Colonic mucosa (tissue), 4 donors: ENCODE results near the gene ENKUR. TPM values are rescaled to one million over a fixed set of nuclear protein-coding genes. Genes with fewer than 3 reads are reported as not detected.

Source experiments
- DNase-seq: peaks from one replicate; pipeline ENCODE4 v3.0.0-alpha.2; 2020
- H3K27ac ChIP-seq: fragments of 200-600 bp; one replicate; pipeline ENCODE4 v1.8.0; 2021
- H3K27me3 ChIP-seq: fragments of 200-600 bp; one replicate; pipeline ENCODE4 v1.8.0; 2021
- H3K36me3 ChIP-seq: fragments of 200-600 bp; one replicate; pipeline ENCODE4 v1.8.0; 2021
- H3K4me1 ChIP-seq: fragments of 200-600 bp; one replicate; pipeline ENCODE4 v1.8.0; 2021; ENCODE audit warnings: mild to moderate bottlenecking
- H3K4me3 ChIP-seq: fragments of 200-600 bp; one replicate; pipeline ENCODE4 v1.8.0; 2021
- H3K9ac ChIP-seq, 2 donors: one replicate each; pipeline ENCODE4 v1.7.0; 2013; ENCODE audit warnings: control low read depth in 2 of 2, low read depth in 2 of 2, low read length in 2 of 2
- H3K9me3 ChIP-seq: fragments of 200-600 bp; one replicate; pipeline ENCODE4 v1.8.0; 2021
- intact Hi-C: fragments of 100-400 bp; cut with DNase I; formaldehyde crosslinking; loops from one replicate; pipeline ENCODE4 v1.14.1; 2022
- total RNA-seq, 2 donors: library from RNA; stranded (reverse); fragmentation: NEBNext Ultra II Directional in 1 of 2; extraction: Animal tissue kit (Norgen Biotek cat#: 25700) in 1 of 2; gene quantifications; one replicate each; pipeline ENCODE4 v1.2.1, GENCODE V29; 2021
- TF ChIP-seq, protein P1 (sequence below): fragments of 200-600 bp; IDR thresholded peaks from one replicate; pipeline ENCODE4 v1.8.0; 2022; ENCODE audit warnings: antibody characterized with exemption, mild to moderate bottlenecking
- donor health status: healthy.
- donor health status: DM: no; HTN: no; CAD: no.
- donor health status: DM: no; HTN: no; CAD: no.

Gene ENKUR
- total RNA-seq, 2 donors from 2014 or later = 0.20 to 0.48 TPM

GRCh38 chr10:25026463-25026862 is 10.5 kb upstream of the ENKUR start:
- Histone ChIP-seq H3K4me1 (no peaks in the 10 kb centered on the region), H3K36me3 (no peaks in the 10 kb centered on the region), H3K27me3 (no peaks in the 10 kb centered on the region), H3K9me3 (no peaks in the 10 kb centered on the region), H3K4me3 (no peak overlapping the region), H3K9ac (no peak overlapping the region), H3K27ac (no peak overlapping the region)
- intact Hi-C loops = loop anchor here (5.0 kb wide), 1 partner anchor 56 kb away; no protein-coding TSS in a partner anchor
- TF ChIP-seq, protein P1, sequence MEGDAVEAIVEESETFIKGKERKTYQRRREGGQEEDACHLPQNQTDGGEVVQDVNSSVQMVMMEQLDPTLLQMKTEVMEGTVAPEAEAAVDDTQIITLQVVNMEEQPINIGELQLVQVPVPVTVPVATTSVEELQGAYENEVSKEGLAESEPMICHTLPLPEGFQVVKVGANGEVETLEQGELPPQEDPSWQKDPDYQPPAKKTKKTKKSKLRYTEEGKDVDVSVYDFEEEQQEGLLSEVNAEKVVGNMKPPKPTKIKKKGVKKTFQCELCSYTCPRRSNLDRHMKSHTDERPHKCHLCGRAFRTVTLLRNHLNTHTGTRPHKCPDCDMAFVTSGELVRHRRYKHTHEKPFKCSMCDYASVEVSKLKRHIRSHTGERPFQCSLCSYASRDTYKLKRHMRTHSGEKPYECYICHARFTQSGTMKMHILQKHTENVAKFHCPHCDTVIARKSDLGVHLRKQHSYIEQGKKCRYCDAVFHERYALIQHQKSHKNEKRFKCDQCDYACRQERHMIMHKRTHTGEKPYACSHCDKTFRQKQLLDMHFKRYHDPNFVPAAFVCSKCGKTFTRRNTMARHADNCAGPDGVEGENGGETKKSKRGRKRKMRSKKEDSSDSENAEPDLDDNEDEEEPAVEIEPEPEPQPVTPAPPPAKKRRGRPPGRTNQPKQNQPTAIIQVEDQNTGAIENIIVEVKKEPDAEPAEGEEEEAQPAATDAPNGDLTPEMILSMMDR = no peak
- no peak for DNase-seq

- H3K36me3 ChIP-seq = no peaks in the 10 kb centered on the region
- H3K4me1 ChIP-seq = no peaks in the 10 kb centered on the region
- intact Hi-C loops = no loop called here
- TF ChIP-seq, protein P1 = no peak
- no peaks in the 10 kb centered on the region for H3K9me3 ChIP-seq
- DNase-seq = no peak
- H3K4me3 ChIP-seq = no peak overlapping the region
- no peaks in the 10 kb centered on the region for H3K27me3 ChIP-seq
- H3K27ac ChIP-seq = no peak overlapping the region
- no peak overlapping the region for H3K9ac ChIP-seq
These were observed 8.6 kb upstream of the ENKUR start for GRCh38 chr10:25024528-25024927.

DNA sequence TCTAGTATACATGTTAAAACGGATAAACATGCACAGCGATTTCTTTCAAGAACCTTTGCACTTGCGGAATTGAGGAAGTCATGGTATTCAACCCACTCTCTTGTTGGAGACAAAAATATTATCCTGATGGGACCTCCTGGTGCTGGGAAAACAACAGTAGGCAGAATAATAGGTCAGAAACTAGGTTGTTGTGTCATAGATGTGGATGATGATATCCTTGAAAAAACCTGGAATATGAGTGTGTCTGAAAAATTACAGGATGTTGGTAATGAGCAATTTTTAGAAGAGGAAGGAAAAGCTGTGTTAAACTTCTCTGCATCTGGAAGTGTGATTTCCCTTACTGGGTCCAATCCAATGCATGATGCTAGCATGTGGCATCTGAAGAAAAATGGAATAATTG is 7.3 kb upstream of the ENKUR start:
- no peak overlapping the region for H3K27ac ChIP-seq
- no peaks in the 10 kb centered on the region for H3K9me3 ChIP-seq
- no peaks in the 10 kb centered on the region for H3K36me3 ChIP-seq
- intact Hi-C loops = no loop called here
- H3K4me3 ChIP-seq = no peak overlapping the region
- H3K4me1 ChIP-seq = no peaks in the 10 kb centered on the region
- no peaks in the 10 kb centered on the region for H3K27me3 ChIP-seq
- TF ChIP-seq, protein P1 = no peak
- no peak for DNase-seq
- H3K9ac ChIP-seq = no peak overlapping the region

DNA sequence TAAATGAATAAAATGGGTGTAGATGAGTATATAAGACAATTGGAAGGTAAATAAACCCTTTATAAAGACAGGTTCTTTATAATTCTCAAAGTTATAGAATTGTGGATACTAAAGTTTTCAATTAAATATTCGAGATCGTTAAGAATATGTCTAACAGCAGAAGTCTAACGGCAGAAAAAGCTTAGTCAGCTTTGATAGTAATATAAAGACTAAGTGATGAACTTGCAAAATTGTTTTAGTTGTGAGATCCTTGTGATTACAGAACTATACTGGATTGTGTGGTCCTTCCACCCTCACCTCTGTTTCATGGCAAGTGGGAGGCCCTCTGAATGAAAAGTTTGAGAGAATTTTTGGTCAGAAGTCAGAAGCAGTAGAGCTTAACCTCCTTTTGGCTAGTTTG is 2.7 kb upstream of the ENKUR start:
- Histone ChIP-seq H3K27me3 (no peaks in the 10 kb centered on the region), H3K4me1 (peaks cover 2% of the 10 kb centered on the region), H3K9ac (no peak overlapping the region), H3K27ac (no peak overlapping the region), H3K36me3 (no peaks in the 10 kb centered on the region), H3K4me3 (no peak overlapping the region), H3K9me3 (no peaks in the 10 kb centered on the region)
- intact Hi-C loops = no loop called here
- no peak for DNase-seq
- TF ChIP-seq, protein P1 = no peak

- Histone ChIP-seq H3K36me3 (no peaks in the 10 kb centered on the region), H3K9ac (no peak overlapping the region), H3K4me1 (peaks cover 2% of the 10 kb centered on the region), H3K27ac (peak overlapping the region; percentile 88), H3K9me3 (no peaks in the 10 kb centered on the region), H3K27me3 (no peaks in the 10 kb centered on the region), H3K4me3 (no peak overlapping the region)
- TF ChIP-seq, protein P1 = no peak
- intact Hi-C loops = no loop called here
- DNase-seq = no peak
These were observed 1.7 kb upstream of the ENKUR start for GRCh38 chr10:25017661-25018060.
